ENCODE data around the gene DHDH.

Gene DHDH

DNA sequence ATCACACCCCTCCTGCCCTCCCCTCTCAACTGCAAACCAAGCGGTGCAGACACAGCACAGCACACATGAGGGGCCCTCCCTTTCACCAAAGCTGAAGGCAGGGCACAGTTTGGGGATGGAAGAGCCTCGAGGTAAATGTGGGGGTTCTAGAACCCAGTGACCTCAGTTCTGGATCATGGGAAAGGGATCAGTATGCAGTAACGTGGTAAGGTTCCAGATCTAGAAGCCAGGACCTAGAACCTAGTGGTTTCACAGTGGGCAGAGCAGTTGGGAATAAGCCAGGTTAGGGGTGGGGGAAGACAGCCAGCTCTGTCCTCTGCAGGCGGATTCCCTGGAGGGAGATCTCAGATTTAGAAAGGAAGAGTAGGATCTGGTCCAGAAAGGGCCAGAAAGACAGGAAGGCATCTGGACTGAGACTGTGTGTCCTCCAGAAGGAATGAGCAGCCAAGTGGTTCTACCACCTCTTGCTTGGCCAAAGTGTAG, 34.7 kb downstream of the DHDH start:
- DNase-seq (ENCODE audit: extremely low spot score), result no peak
- TF ChIP-seq CTCF (IDR thresholded peaks at IDR 0.05; ENCODE audit: control extremely low read depth, extremely low read depth, low read depth, missing control alignments), result no peak
- ChIA-PET POLR2A (interaction anchor here (0.6 to 3.8 kb wide), 11 partner anchors 8 to 634 kb away, joined by 3 to 67 read pairs (median 6); partner anchors contain the start of genes GYS1, NUCB1, PPP1R15A and RUVBL2), CTCF (interaction anchor here (1.0 to 6.3 kb wide), 8 partner anchors 9 to 180 kb away, joined by 3 to 53 read pairs (median 8); partner anchors contain the start of genes GYS1 and RUVBL2)

GRCh38 chr19:48968813-48969218, 35.3 kb downstream of the DHDH start:
- ChIA-PET CTCF (interaction anchor here (2.2 to 6.3 kb wide), 4 partner anchors 23 to 181 kb away, joined by 6 to 53 read pairs (median 20); partner anchors contain the start of genes GYS1 and RUVBL2), POLR2A (interaction anchor here (0.6 to 2.9 kb wide), 5 partner anchors 11 to 798 kb away, joined by 3 to 16 read pairs (median 4); partner anchors contain the start of gene AP2A1)
- no peak for TF ChIP-seq CTCF (IDR thresholded peaks at IDR 0.05; ENCODE audit: control extremely low read depth, extremely low read depth, low read depth, missing control alignments)
- DNase-seq (ENCODE audit: extremely low spot score), result no peak

DNA sequence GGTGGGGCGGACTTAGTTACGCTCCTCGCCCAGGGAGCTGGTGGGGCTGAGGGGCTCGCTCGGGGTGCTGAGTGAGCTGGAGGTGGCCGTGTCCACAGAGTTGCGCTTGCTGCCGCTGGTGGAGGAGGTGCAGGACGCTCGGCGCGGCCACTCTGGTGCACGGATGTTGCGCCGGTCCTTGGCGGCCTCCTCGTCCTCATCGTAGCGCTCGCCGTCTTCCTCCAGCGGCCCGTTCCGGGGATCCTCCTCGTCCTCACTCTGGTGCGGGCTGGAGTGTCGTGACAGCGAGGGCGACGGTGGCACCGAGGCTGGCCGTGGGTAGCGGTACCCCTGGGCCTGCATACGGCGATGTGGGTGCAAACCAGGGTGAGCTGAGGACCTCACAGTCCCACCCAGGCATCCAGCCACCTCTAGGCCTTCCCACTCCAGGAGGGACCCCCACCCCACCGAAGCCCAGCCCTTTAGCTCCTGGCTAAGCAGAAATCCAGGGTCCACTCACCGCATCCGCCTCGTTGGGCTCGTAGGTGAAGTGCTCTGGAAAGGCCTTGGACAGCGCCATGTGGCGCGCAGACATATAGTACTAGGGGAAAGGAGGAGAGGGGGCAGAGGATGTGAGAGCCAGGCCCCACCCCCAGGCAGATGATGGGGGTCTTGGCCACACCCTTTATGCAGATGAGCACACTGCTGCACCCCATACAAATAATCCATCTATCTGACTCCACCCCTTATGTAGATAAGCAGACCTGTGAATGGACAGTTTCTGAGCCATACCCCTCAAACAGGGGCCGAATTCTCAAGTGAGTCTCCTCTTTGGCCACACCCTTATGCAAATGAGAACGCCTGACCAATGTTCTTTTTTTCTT, 36.0 kb downstream of the DHDH start:
- no peak for DNase-seq (ENCODE audit: extremely low spot score)
- POLR2A ChIA-PET, result interaction anchor here (0.6 to 1.7 kb wide), 7 partner anchors 10 to 797 kb away, joined by 3 to 10 read pairs (median 4); partner anchors contain the start of gene AP2A1
- TF ChIP-seq CTCF (IDR thresholded peaks at IDR 0.05; ENCODE audit: control extremely low read depth, extremely low read depth, low read depth, missing control alignments), result no peak
- CTCF ChIA-PET, result interaction anchor here (0.6 to 6.3 kb wide), 21 partner anchors 12 to 324 kb away, joined by 3 to 53 read pairs (median 8); partner anchors contain the start of genes BAX, BCAT2, CA11 and GYS1

DNA sequence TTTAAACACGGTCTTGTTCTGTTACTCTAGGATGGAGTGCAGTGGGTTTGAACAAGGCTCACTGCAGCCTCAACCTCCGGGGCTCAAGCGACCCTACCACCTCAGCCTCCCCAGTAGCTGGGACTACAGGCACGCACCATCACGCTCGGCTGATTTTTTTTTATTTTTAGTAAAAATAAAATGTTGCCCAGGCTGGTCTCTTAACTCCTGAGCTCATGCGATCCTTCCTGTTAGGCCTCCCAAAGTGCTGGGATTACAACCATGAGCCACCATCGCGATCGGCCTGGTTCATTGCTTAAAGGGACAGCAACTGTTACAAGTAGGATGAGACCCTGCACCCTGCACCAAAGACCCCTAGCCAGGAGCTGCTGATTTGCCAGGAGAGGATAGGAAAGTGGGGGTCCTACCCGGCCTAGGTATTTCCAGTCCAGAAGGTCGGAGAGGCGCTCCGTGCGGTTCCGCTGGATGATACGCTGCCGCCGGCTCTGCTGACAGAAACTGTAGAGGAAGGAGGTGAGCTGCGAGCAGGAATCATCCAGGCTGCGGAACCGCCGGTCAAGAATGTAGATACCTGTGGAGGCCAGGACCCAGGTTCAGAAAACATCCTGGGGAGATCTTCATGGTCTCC, 36.8 kb downstream of the DHDH start:
- TF ChIP-seq CTCF (IDR thresholded peaks at IDR 0.05; ENCODE audit: control extremely low read depth, extremely low read depth, low read depth, missing control alignments), result no peak

DNA sequence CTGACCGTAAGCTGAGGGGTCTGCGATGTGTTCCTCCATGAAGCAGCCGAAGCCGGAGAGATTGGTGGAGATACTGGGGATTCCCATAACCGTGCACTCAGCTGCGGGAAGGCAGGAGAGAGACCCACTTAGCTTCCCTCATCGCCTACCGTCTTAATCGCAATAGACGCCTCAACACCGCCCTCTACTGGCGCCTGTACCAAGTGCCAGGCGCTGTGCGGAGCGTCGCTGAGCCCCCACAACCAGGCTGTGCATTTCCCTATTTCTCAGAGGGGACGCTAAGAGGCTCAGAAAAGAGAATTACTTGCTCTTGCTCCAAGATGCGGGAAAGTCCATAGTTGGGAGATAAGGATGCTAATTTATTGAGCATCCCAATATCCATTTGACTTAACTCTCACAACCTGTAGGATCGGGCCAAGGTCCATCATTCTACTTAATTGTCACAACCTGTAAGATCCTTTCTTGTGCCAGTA, 37.5 kb downstream of the DHDH start:
- TF ChIP-seq CTCF (IDR thresholded peaks at IDR 0.05; ENCODE audit: control extremely low read depth, extremely low read depth, low read depth, missing control alignments), result peak; percentile 93
- CTCF ChIA-PET, result interaction anchor here (0.6 to 6.3 kb wide), 46 partner anchors 9 to 325 kb away, joined by 3 to 53 read pairs (median 4); partner anchors contain the start of genes BAX, BCAT2, CA11 and DHDH
- POLR2A ChIA-PET, result interaction anchor here (0.6 to 1.7 kb wide), 8 partner anchors 8 to 149 kb away, joined by 3 to 10 read pairs (median 4); no protein-coding TSS in a partner anchor
- DNase-seq (ENCODE audit: extremely low spot score), result peak; percentile 77

More for the DNA sequence above, 36.8 kb downstream of the DHDH start:
- no peak for DNase-seq (ENCODE audit: extremely low spot score)
- CTCF ChIA-PET, result interaction anchor here (0.6 to 6.3 kb wide), 46 partner anchors 8 to 324 kb away, joined by 3 to 53 read pairs (median 4); partner anchors contain the start of genes BAX, BCAT2, CA11 and DHDH
- POLR2A ChIA-PET, result interaction anchor here (0.6 to 1.7 kb wide), 9 partner anchors 8 to 149 kb away, joined by 3 to 10 read pairs (median 4); no protein-coding TSS in a partner anchor
